Endothelial cell of umbilical vein (primary cell): Measurements from ENCODE around the gene DGKB. TPM values are rescaled to one million over a fixed set of nuclear protein-coding genes. Genes with fewer than 3 reads are reported as not detected.

Source experiments
- BruUV-seq: library from RNA; stranded (reverse); fragments of 400-500 nt; replicated peaks from 2 replicates; lab custom pipeline; 2021; lab: Mats Ljungman, UMichigan
- CTCF ChIA-PET: fragments of 300-600, 350-600 bp; sonication (Branson Sonifier 250); formaldehyde crosslinking; loops from one replicate; lab custom pipeline; 2021; ENCODE audit warnings: antibody characterized with exemption, inconsistent platforms; lab: Charles Lee
- POLR2A ChIA-PET: fragments of 300-600, 350-600 bp; sonication (Branson Sonifier 250); formaldehyde crosslinking; loops from one replicate; lab custom pipeline; 2021; ENCODE audit warnings: antibody characterized with exemption, inconsistent platforms; lab: Charles Lee
- DNase-seq: peaks from one replicate; pipeline ENCODE4 v3.0.0-alpha.2; 2011; ENCODE audit warnings: low read depth, low spot score
- FAIRE-seq: peaks from 2 replicates; lab custom pipeline; 2011; peaks lifted over from hg19 to GRCh38; lab: Jason Lieb, UNC
- H2AFZ ChIP-seq: 2 replicates; pipeline ENCODE4 v1.6.0; 2012; ENCODE audit warnings: low read depth, low read length, control low read depth, inconsistent platforms
- H3K27ac ChIP-seq: 2 replicates; pipeline ENCODE4 v1.5.1; 2011; ENCODE audit warnings: low read depth, mild to moderate bottlenecking, control low read depth, low read length, moderate library complexity; ENCODE audit not compliant: insufficient read depth
- H3K27me3 ChIP-seq, 2 experiments: 2 replicates each; pipeline versions ENCODE4 v1.6.0 to v1.6.1; 2011; ENCODE audit warnings: low read length in 2 of 2, mixed read lengths in 1 of 2; ENCODE audit not compliant: control insufficient read depth in 2 of 2, insufficient read depth in 2 of 2
- H3K36me3 ChIP-seq, 2 experiments: 2 replicates in 1 of 2; 3 replicates in 1 of 2; pipeline ENCODE4 v1.5.1; 2011; ENCODE audit warnings: low read length in 2 of 2, mild to moderate bottlenecking in 1 of 2, moderate library complexity in 1 of 2; ENCODE audit not compliant: control insufficient read depth in 2 of 2, insufficient read depth in 2 of 2; ENCODE audit errors: extremely low read depth in 1 of 2
- H3K4me1 ChIP-seq: 3 replicates; pipeline ENCODE4 v1.5.1; 2011; ENCODE audit warnings: mild to moderate bottlenecking, low read length; ENCODE audit not compliant: control insufficient read depth, insufficient read depth; ENCODE audit errors: extremely low read depth
- H3K4me2 ChIP-seq: 2 replicates; pipeline ENCODE4 v1.6.1; 2011; ENCODE audit warnings: low read length, control low read depth, mixed read lengths; ENCODE audit not compliant: insufficient read depth
- H3K4me3 ChIP-seq, 3 experiments: fragments of 200-600 bp in 1 of 3; sonication (generic), shearing (Covaris generic) in 1 of 3; replicated peaks in 1 of 3; 2 replicates each; pipeline ENCODE4 v1.5.1; 2011 to 2016; ENCODE audit warnings: control low read depth in 3 of 3, low read length in 3 of 3, mild to moderate bottlenecking in 2 of 3, inconsistent platforms in 1 of 3, low read depth in 1 of 3, moderate library complexity in 1 of 3; ENCODE audit not compliant: insufficient read depth in 1 of 3
- H3K79me2 ChIP-seq: 2 replicates; pipeline ENCODE4 v1.6.0; 2012; ENCODE audit warnings: low read length, inconsistent platforms; ENCODE audit not compliant: control insufficient read depth, insufficient read depth
- H3K9ac ChIP-seq: replicated peaks from 2 replicates; pipeline ENCODE3; 2011; ENCODE audit warnings: low read length, control low read depth; ENCODE audit not compliant: insufficient read depth; ENCODE audit errors: extremely low read depth
- H3K9me1 ChIP-seq: replicated peaks from 3 replicates; pipeline ENCODE4 v1.6.0; 2011; ENCODE audit warnings: mild to moderate bottlenecking, low read length; ENCODE audit not compliant: control insufficient read depth, insufficient read depth; ENCODE audit errors: extremely low read depth
- H3K9me3 ChIP-seq: replicated peaks from 2 replicates; pipeline ENCODE4 v1.5.1; 2012; ENCODE audit warnings: low read length, inconsistent platforms; ENCODE audit not compliant: control insufficient read depth, insufficient read depth
- H4K20me1 ChIP-seq: replicated peaks from 2 replicates; pipeline ENCODE3; 2011; ENCODE audit warnings: mild to moderate bottlenecking, low read length; ENCODE audit not compliant: control insufficient read depth, insufficient read depth; ENCODE audit errors: extremely low read depth
- EZH2 ChIP-seq: IDR thresholded peaks from 2 replicates; pipeline ENCODE4 v1.6.1; 2012; ENCODE audit warnings: borderline replicate concordance, low read depth, mild to moderate bottlenecking, moderate library complexity, low read length, inconsistent platforms; ENCODE audit not compliant: severe bottlenecking
- FOS ChIP-seq: IDR thresholded peaks from 2 replicates; pipeline ENCODE4 v1.6.1; 2011; ENCODE audit warnings: mild to moderate bottlenecking, low read length, moderate library complexity, borderline replicate concordance; ENCODE audit not compliant: insufficient read depth
- GATA2 ChIP-seq: IDR thresholded peaks from 2 replicates; pipeline ENCODE4 v1.7.0; 2011; ENCODE audit warnings: low read depth, mild to moderate bottlenecking, moderate library complexity, mixed read lengths, low read length; ENCODE audit not compliant: insufficient read length, insufficient read depth
- JUN ChIP-seq: IDR thresholded peaks from 2 replicates; pipeline ENCODE4 v1.6.1; 2011; ENCODE audit warnings: borderline replicate concordance, low read depth; ENCODE audit not compliant: insufficient read length, insufficient read depth
- MYC ChIP-seq: IDR thresholded peaks from one replicate; pipeline ENCODE4 v1.6.1; 2011; ENCODE audit warnings: mild to moderate bottlenecking, low read depth, low read length
- POLR2A ChIP-seq: IDR thresholded peaks from 2 replicates; pipeline ENCODE4 v1.6.1; 2012; ENCODE audit warnings: low read depth, mild to moderate bottlenecking, control low read depth, low read length
- POLR2AphosphoS5 ChIP-seq: IDR thresholded peaks from 2 replicates; pipeline ENCODE4 v1.6.1; 2012; ENCODE audit warnings: low read depth, mild to moderate bottlenecking, control low read depth, low read length, moderate library complexity; ENCODE audit not compliant: insufficient read depth
- dilution Hi-C: fragments of 300-500 bp; cut with MboI; formaldehyde crosslinking; loops from one replicate; pipeline ENCODE4 v1.15.0; 2019; ENCODE audit warnings: low sequenced_read_pairs; ENCODE audit not compliant: extremely low pct_ligation_motif_present
- intact Hi-C: fragments of 100-400 bp; cut with micrococcal nuclease; formaldehyde crosslinking; loops from one replicate; pipeline ENCODE4 v1.10.0; 2022
- polyA plus RNA-seq, 4 experiments: library from polyadenylated mRNA; depleted of rRNA in 3 of 4; stranded (reverse) in 3 of 4; unstranded in 1 of 4; fragments of >200 nt; gene quantifications; 2 replicates each; pipeline versions ENCODE4 v1.2.1 to v1.2.3, GENCODE V29; 2011 to 2012; ENCODE audit warnings: missing spikeins in 1 of 4
- total RNA-seq: library from RNA; stranded (reverse); gene quantifications from 2 replicates; pipeline ENCODE4 v1.2.3, GENCODE V29; 2021
- TF ChIP-seq, protein P1 (sequence below): IDR thresholded peaks from 2 replicates; pipeline ENCODE4 v1.6.1; 2011; ENCODE audit not compliant: insufficient read depth, insufficient read length
- TF ChIP-seq, protein P2 (sequence below), 2 donors: IDR thresholded peaks; 1 replicate in 1 of 2; 2 replicates in 1 of 2; pipeline ENCODE4 v1.5.1; 2011; ENCODE audit warnings: low read length in 2 of 2, mild to moderate bottlenecking in 2 of 2, moderate library complexity in 2 of 2, control low read depth in 1 of 2, inconsistent platforms in 1 of 2, low read depth in 1 of 2; ENCODE audit not compliant: insufficient read depth in 1 of 2; ENCODE audit errors: extremely low read depth in 1 of 2

Gene DGKB
- total and polyA plus RNA-seq, 2 donors (not counting 3 experiments of a cell fraction or from before 2014, with no cell fraction given), result not detected

DNA sequence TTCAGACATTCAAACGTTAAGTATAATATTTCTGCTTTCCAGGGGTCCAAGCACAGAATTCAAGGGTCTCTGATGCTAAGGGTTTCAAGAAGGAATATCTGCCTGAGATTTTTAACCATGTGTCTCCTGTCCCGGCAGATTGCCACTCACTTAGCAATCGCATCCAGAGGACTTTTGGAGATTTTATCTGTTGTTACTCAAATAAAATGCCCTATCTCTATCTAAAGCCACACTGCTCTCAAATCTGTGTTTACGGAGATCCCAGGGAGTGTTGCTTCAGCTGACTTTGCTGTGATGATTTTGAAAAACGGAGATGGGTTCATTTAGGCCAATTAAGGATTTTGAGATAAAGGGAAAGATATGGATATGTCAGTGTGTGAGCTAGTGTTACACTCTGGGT lies 359.9 kb downstream of the DGKB start:
- H3K4me1 ChIP-seq, result no peaks in the 10 kb centered on the region
- no peaks in the 10 kb centered on the region for H3K9me3 ChIP-seq
- H3K27ac ChIP-seq, result no peak overlapping the region
- DNase-seq (no peak), FAIRE-seq (no peak)
- H4K20me1 ChIP-seq, result no peaks in the 10 kb centered on the region
- no peaks in the 10 kb centered on the region for H3K36me3 ChIP-seq
- H3K9me1 ChIP-seq, result no peaks in the 10 kb centered on the region
- H3K4me3 ChIP-seq, result no peak overlapping the region
- no peak overlapping the region for H3K9ac ChIP-seq
- no peak for TF ChIP-seq JUN
- TF ChIP-seq POLR2A, result no peak
- TF ChIP-seq FOS, result no peak
- TF ChIP-seq, protein P1, sequence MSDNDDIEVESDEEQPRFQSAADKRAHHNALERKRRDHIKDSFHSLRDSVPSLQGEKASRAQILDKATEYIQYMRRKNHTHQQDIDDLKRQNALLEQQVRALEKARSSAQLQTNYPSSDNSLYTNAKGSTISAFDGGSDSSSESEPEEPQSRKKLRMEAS, result no peak
- TF ChIP-seq, protein P2, sequence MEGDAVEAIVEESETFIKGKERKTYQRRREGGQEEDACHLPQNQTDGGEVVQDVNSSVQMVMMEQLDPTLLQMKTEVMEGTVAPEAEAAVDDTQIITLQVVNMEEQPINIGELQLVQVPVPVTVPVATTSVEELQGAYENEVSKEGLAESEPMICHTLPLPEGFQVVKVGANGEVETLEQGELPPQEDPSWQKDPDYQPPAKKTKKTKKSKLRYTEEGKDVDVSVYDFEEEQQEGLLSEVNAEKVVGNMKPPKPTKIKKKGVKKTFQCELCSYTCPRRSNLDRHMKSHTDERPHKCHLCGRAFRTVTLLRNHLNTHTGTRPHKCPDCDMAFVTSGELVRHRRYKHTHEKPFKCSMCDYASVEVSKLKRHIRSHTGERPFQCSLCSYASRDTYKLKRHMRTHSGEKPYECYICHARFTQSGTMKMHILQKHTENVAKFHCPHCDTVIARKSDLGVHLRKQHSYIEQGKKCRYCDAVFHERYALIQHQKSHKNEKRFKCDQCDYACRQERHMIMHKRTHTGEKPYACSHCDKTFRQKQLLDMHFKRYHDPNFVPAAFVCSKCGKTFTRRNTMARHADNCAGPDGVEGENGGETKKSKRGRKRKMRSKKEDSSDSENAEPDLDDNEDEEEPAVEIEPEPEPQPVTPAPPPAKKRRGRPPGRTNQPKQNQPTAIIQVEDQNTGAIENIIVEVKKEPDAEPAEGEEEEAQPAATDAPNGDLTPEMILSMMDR (IDR thresholded peaks at IDR 0.05; ENCODE audit: extremely low read depth in 1 of 2, insufficient read depth in 1 of 2, low read depth in 1 of 2, low read length in 2 of 2), result no peak
- TF ChIP-seq GATA2, result no peak
- no peak for TF ChIP-seq MYC
- no peak for TF ChIP-seq EZH2
- TF ChIP-seq POLR2AphosphoS5, result no peak
- no peak overlapping the region for H2AFZ ChIP-seq
- intact Hi-C loops, result no loop called here
- H3K4me2 ChIP-seq, result no peak overlapping the region
- POLR2A ChIA-PET, result no interaction called here
- dilution Hi-C loops, result no loop called here
- no peaks in the 10 kb centered on the region for H3K27me3 ChIP-seq
- no peaks in the 10 kb centered on the region for H3K79me2 ChIP-seq
- no TSS peak for BruUV-seq
- CTCF ChIA-PET, result no interaction called here
